OCI-LY1 (cell line): Measurements from ENCODE around the gene SCAF11.

Source experiments
- CTCF ChIP-seq: fragments of 200-600 bp; sonication (generic), shearing (Covaris generic); IDR thresholded peaks from 2 replicates; pipeline ENCODE4 v1.5.1; 2017; ENCODE audit warnings: mild to moderate bottlenecking, antibody characterized with exemption, low read length, moderate library complexity, mixed read lengths
- EZH2 ChIP-seq: fragments of 200-600 bp; sonication (generic), shearing (Covaris generic); IDR thresholded peaks from 2 replicates; pipeline ENCODE4 v1.8.0; 2017; ENCODE audit warnings: borderline replicate concordance, mixed run types, mild to moderate bottlenecking, antibody characterized with exemption, low read length, moderate library complexity, mixed read lengths

- TF ChIP-seq CTCF: no peak
- TF ChIP-seq EZH2: no peak
These were observed 55.4 kb downstream of the SCAF11 start for GRCh38 chr12:45934956-45935355.
